IPS DF 4.7 (cell line): ENCODE data around the gene TMED8.

Experiments used
- DNase-seq: peaks from one replicate; pipeline ENCODE4 v3.0.0-alpha.2; 2013; ENCODE audit warnings: low spot score; ENCODE audit errors: extremely low read depth

The TMED8 gene

DNA sequence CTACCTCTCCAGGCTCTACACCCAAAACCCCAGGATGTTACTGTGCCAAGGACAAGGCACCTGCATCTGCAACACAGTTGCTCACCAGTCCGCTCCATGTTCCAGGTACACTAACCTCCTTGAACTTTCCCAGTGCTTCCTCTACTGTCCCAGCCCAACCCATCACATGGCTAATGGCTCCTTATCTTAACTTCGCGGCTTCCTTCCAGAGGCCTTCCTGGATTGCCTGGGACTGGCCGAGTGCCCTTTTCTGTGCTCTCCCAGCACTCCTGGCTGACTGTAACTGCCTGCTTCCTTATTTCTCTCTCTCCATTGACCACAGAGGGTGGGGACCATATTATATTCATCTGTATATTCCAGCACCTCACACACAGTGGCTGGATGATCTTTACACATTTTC, 77.1 kb downstream of the TMED8 start:
- no peak for DNase-seq

DNA sequence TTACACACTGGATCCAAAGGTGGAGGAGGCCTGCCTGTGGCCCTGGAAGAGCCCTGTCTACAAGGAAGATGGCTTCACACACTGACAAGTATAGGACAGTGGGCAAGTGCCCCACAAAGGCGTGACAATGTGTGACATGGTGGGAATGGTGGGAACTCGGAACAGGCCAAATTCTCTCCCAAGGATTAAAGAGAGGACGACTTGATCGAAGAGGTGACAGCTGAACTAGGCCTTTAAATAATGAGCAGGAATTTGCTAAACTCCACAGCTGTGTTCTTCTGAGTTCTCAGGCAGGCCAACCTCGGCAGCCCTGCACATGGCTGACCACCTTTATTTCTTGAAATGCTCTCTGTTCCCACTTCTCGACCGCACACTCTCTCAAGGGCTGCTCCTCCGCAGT, 80.0 kb downstream of the TMED8 start:
- DNase-seq = no peak

DNA sequence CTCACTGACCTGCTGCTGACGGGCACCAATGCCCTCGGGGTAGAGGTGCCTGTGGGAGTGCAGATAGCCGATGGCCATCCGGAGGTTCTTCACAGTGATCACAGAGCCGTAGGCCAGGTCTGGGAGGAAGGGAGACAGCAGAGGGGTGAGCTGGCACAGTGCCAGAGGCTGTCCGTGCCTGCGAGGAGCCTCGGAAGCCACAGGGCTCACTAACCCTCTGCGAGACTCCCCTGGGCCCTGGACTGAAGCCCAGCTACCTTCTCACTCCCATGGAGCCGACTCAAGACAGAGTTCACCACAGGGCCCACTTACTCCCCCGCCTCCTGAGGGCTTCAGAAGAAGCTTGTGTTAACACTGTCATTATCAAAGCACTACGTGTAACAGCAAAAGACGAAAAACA, 80.7 kb downstream of the TMED8 start:
- no peak for DNase-seq

DNA sequence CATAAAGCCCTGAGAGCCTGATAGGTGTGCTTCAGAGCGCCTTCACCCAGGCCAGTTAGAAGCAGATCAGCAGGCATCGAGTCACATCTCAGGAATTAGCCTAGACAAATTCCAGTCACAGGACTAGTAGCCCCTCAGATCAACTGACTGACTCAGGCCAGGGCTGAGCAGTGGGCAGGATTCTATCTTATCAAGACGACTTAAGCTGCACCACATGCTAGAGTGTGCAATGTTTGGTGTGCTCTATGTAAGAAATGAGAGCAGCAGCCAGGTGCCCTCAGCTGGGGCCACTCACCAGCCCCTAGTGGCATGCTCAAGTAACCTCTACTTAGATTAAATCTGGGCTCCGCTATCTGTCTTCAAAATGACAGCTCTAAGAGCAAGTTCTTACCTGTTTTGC, 86.2 kb downstream of the TMED8 start:
- DNase-seq = no peak

DNA sequence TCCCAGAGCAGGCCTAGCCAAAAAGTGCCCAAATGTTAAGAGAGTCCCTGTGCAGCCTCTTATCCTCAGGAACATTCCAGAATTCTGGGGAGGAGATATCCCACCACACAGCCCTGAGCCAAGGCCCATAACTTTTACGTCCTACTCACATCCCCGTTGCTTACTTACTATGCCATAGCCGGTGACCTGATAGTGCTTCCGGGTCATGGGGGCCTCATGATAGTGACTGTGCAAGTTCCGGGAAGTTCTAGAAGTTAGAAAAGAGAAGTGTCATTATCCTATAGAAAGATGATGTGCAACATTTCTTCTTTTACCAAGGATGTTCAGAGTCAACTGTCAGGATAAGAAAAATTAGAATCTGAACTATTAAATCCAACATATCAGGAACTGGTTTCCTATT, 90.3 kb downstream of the TMED8 start:
- DNase-seq = no peak
